Posterior cingulate gyrus (tissue), 11 donors: Measurements from ENCODE around the gene EID2B.
A peak's percentile ranks its signal among the peaks of the same experiment; 100 is the strongest.

Experiments used
- DNase-seq, 10 donors: peaks; one replicate each; pipeline versions ENCODE4 v3.0.0 to v3.0.0-alpha.2; 2020 to 2021; ENCODE audit warnings: mixed read lengths in 3 of 10
- intact Hi-C: fragments of 100-400 bp; cut with DNase I; formaldehyde crosslinking; loops from one replicate; pipeline ENCODE4 v1.15.1; 2023

Gene EID2B

DNA sequence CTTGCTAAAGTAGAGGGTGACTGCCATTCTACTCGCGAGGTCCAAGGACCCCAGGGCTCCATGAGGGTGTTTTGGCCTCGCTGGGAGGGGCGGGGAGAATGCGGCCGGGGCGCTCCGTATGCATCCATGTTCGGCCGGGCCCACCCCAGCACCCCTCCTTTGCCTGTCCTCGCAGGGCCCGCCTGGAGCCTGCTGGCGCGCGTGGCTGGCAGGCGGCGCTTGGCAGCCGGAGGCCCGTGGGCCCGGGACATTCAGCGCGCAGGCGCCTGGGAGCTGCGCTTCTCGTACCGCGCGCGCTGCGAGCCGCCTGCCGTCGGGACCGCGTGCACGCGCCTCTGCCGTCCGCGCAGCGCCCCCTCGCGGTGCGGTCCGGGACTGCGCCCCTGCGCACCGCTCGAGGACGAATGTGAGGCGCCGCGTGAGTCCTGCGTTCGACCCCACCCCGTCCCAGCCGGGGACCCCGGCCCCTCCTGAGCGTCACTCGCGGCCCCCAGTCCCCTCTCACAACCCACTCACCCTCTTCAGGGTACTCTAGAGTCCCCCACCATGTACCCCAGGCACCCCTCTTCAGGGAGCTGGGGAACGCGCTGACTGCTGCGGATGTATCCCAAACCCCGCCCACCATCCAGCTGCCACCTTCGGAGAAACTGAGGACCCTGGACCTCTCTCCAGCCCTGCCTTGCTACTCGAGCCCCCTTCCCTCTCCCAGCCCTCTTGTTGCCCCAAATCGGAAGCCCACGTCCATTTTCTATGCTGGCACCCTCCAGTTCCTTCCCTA, 29.8 kb downstream of the EID2B start:
- intact Hi-C loops: no loop called here
- no peak for DNase-seq

DNA sequence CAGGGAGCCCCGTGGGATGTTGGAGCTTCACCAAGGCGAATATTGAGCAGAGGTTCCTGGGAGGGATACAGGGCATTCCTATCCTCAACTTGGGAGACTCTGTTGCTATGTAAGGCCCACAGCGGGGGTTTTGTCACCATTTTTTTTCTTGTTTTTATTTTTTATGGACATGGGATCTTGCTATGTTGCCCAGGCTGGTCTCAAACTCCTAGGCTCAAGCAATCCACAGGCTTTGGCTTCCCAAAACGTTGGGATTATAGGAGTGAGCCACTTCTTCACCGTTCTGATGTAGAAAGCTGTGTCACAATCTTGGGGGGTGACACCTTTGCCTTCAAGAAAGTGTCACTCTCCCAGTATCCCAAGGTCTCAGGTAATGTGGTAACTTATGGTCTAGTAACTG, 31.3 kb downstream of the EID2B start:
- no peak for DNase-seq
- intact Hi-C loops: no loop called here

- intact Hi-C loops: no loop called here
- no peak for DNase-seq
Observed at GRCh38 chr19:39500543-39500942, 32.1 kb downstream of the EID2B start.

- DNase-seq: no peak
- intact Hi-C loops: no loop called here
Observed at GRCh38 chr19:39499932-39500331, 32.7 kb downstream of the EID2B start.

DNA sequence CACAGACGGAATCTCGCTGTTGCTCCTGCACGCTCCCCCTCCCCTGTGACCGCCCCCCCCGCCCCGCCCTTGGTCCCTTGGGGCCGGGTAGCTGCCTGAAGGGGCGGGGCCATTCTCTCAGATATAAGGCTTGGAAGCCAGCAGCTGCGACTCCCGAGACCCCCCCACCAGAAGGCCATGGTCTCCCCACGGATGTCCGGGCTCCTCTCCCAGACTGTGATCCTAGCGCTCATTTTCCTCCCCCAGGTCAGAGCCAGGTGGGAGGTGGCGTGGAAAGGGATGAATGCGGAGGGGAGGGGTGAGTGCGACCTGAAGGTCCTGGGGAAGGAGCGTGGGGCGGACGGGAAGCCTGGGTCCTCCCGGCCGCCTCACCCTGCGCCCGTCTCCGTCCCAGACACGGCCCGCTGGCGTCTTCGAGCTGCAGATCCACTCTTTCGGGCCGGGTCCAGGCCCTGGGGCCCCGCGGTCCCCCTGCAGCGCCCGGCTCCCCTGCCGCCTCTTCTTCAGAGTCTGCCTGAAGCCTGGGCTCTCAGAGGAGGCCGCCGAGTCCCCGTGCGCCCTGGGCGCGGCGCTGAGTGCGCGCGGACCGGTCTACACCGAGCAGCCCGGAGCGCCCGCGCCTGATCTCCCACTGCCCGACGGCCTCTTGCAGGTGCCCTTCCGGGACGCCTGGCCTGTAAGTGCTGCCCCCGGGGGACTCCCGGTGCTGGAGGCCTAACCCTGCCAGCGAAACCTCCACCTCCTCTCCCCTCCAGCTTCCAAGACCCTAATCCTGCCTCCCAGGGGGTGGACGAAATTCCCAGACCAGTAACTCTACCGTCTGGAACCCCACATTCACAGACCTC, 33.6 kb downstream of the EID2B start, which contains the start of gene DLL3:
DLL3 (plus strand) TSS at position 150 of the 845 bp plus-strand sequence; CDS start at position 178, 28 bp downstream.
- intact Hi-C loops: no loop called here
- DNase-seq: no peak

DNA sequence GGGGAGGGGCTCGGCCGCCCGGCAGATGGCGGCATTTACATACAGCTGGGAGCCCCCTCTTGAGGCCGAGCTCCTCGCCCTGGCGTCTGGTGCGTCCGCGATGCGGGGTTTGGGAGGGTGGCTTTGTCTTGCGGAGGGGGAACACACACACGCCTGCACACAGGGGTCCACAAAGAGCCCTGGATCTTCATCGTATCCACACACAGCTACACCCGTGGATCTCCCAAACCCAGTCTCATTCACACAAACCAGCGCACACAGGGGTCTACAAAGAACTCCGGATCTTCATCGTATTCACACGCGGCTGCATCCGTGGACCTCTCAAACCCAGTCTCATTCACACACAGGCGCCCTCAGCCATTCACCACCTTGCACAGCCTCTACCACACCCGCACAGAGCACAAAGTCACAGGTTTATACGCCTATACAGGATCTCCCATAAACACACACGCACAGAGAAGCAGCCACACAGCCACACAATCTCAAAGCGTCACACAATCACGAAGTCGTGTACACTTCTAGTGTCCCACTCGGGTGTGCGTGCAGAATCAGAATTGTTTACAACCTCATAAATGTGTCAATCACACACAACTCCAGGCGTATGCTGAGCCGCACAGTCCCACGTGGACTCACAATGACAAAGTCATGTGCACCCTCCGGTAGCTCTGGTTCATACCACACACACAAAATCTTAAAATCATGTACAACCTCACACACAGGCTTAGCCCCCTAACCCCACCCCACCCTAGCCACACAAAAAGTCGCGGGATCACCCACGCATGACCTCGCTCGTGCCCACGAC, 34.5 kb downstream of the EID2B start:
- DNase-seq: peak in 6 of 10 donors; percentile 31 to 89 (median 47)
- intact Hi-C loops: no loop called here

GRCh38 chr19:39497701-39497995, 35.0 kb downstream of the EID2B start:
- DNase-seq: no peak
- intact Hi-C loops: no loop called here

DNA sequence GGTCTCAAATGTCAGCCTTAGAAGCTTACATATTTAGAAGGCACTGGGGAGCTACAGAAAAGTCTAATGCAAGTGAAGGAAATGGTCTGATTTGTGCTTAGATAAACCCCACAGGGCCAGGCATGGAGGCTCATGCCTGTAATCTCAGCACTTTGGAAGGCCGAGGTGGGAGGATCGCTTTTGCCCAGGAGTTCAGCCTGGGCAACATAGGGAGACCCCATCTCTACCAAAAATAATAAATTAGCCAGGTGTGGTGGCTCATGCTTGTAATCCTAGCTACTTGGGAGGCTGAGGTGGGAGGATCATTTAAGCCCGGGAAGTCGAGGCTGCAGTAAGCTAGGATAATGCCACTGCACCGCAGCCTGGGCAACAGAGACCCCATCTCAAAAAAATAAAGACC, 36.6 kb downstream of the EID2B start:
- DNase-seq: no peak
- intact Hi-C loops: no loop called here

DNA sequence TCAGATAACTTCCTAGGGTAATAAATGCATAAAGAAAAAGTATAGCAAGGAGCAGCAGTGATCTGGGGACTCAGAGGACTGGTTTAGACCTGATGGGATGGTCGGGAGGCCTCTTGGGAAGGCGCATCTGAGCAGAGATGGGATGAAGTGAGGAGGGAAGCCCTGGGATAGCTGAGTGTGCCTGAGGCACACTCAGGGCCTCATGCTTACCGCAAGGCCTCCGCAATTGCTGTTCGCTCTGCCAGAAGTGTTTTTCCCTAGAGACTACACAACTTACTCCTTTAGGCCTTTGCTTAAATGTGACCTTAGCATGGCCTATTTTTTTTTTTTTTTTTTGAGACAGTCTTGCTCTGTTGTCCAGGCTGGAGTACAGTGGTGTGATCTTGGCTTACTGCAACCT, 38.0 kb downstream of the EID2B start:
- DNase-seq: no peak
- intact Hi-C loops: no loop called here

- DNase-seq: no peak
- intact Hi-C loops: no loop called here
Observed at GRCh38 chr19:39492788-39493187, 39.9 kb downstream of the EID2B start.

DNA sequence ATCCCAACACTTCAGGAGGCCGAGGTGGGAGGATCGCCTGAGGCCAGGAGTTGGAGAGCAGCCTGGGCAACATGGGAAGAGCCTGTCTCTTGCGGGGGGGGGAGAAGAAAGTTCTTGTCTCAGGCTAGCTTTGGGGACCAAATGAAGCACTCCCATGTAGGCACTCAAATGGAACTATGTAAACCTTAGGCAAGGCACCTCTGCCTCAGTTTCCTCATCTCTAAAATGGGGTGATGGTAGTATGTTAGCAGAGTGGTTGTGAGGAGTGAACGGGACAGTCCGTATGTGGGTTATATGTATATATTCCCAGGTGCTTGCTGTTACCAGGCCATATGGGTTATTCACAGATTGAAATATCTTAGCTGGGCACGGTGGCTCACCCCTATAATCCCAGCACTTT, 40.4 kb downstream of the EID2B start:
- DNase-seq: no peak
- intact Hi-C loops: no loop called here

DNA sequence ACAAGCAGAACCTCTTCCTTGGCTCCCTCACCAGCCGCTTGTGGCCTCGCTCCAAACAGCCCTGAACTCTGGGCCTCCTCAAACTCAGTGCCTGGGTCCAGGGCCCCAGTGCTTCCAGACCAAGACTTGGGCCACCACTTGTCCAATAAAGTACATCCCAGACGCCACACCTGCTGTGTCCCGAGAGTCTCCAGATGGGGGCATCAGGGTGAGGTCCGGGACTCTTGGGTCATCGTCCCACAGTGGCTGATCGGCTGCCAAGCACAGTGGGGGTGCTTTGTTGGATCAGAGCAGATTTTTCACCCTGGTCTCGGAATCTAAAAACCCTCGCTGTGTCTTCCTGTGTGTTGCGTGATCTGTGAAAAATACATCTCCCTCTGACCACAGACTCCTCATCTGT, 42.9 kb downstream of the EID2B start:
- intact Hi-C loops: no loop called here
- no peak for DNase-seq

GRCh38 chr19:39483141-39483540, 49.5 kb downstream of the EID2B start:
- no peak for DNase-seq
- intact Hi-C loops: loop anchor here (5.0 kb wide), 1 partner anchor 36 kb away; the partner anchor contains the start of gene SUPT5H

- intact Hi-C loops: loop anchor here (2.0 to 5.0 kb wide), 2 partner anchors 34 to 51 kb away; partner anchors contain the start of genes EID2B and SUPT5H
- no peak for DNase-seq
Observed at GRCh38 chr19:39481676-39482075, 51.0 kb downstream of the EID2B start.

DNA sequence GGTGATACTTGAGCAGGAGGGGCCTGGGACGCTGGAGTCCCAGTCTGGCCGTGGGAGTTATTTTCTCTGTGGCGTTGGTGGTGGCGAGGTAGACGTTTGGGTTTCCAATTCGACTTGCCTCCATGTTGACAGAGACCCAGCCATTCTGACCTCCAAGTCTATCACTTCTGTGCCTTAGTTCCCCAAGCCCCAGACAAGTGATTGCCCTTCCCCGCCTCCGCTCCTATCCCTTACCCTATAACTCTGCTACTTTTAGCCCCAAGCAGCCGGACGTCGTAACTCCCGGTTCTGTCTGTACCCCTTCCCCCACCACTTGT, 51.5 kb downstream of the EID2B start:
- no peak for DNase-seq
- intact Hi-C loops: loop anchor here (2.0 to 5.0 kb wide), 2 partner anchors 34 to 52 kb away; partner anchors contain the start of genes EID2B and SUPT5H
